A549 (cell line): ENCODE measurements around the gene ZNF433.

ENCODE experiments used
- BHLHE40 ChIP-seq: IDR thresholded peaks from 2 replicates; pipeline ENCODE4 v1.6.1; 2012; ENCODE audit warnings: low read depth, low read length, inconsistent platforms
- CBX2 ChIP-seq: fragments of 200-600 bp; sonication (generic); IDR thresholded peaks from 2 replicates; pipeline ENCODE4 v1.6.1; 2016; ENCODE audit warnings: low read depth, mild to moderate bottlenecking, borderline replicate concordance
- CTCF ChIP-seq: fragments of >200 bp; sonication (Bioruptor Twin); formaldehyde crosslinking; IDR thresholded peaks from 3 replicates; pipeline ENCODE4 v1.5.1; 2016
- EP300 ChIP-seq, 2 experiments: fragments of >200 bp; sonication (Bioruptor Twin); formaldehyde crosslinking; IDR thresholded peaks; 2 replicates in 1 of 2; 3 replicates in 1 of 2; pipeline ENCODE4 v1.6.1; 2016 to 2017
- HDAC2 ChIP-seq: fragments of 200-600 bp; sonication (generic); IDR thresholded peaks from 2 replicates; pipeline ENCODE4 v1.6.1; 2016
- HOXB5 ChIP-seq: fragments of 250-450 bp; sonication (Bioruptor Pico); IDR thresholded peaks from 2 replicates; pipeline ENCODE4 v1.5.0; 2020; ENCODE audit warnings: mild to moderate bottlenecking, moderate library complexity
- JUNB ChIP-seq: fragments of >200 bp; sonication (Bioruptor Twin); formaldehyde crosslinking; IDR thresholded peaks from 2 replicates; pipeline ENCODE4 v1.6.1; 2016
- MAFK ChIP-seq: fragments of 450-650 bp; IDR thresholded peaks from 2 replicates; pipeline ENCODE4 v1.6.1; 2014; ENCODE audit not compliant: partially characterized antibody
- POLR2A ChIP-seq: IDR thresholded peaks from 2 replicates; pipeline ENCODE4 v1.6.1; 2012; ENCODE audit warnings: mild to moderate bottlenecking, low read length
- RCOR1 ChIP-seq: fragments of 150-350 bp; IDR thresholded peaks from 2 replicates; pipeline ENCODE4 v1.6.1; 2014; ENCODE audit warnings: antibody characterized with exemption, low read length, low read depth
- RNF2 ChIP-seq: fragments of 200-600 bp; sonication (generic); IDR thresholded peaks from 2 replicates; pipeline ENCODE4 v1.6.1; 2016; ENCODE audit warnings: low read depth, mild to moderate bottlenecking, antibody characterized with exemption, moderate library complexity, borderline replicate concordance
- ZFP36 ChIP-seq: fragments of 450-650 bp; IDR thresholded peaks from 2 replicates; pipeline ENCODE4 v1.6.1; 2014; ENCODE audit warnings: borderline replicate concordance; ENCODE audit not compliant: partially characterized antibody

- no peak for TF ChIP-seq CTCF
- TF ChIP-seq POLR2A, result no peak
- TF ChIP-seq EP300 (IDR thresholded peaks at IDR 0.05), result no peak
- no peak for TF ChIP-seq RNF2
- no peak for TF ChIP-seq HOXB5 (CRISPR knock-in tag)
- TF ChIP-seq CBX2, result no peak
- no peak for TF ChIP-seq BHLHE40
- no peak for TF ChIP-seq HDAC2
- TF ChIP-seq JUNB, result no peak
- TF ChIP-seq MAFK, result no peak
- TF ChIP-seq RCOR1, result no peak
- no peak for TF ChIP-seq ZFP36
Observed at GRCh38 chr19:11973019-11973810, 62.3 kb downstream of the ZNF433 start.
